DOHH2 (cell line): Measurements from ENCODE around the gene TTC7B.

Experiments used
- H3F3A ChIP-seq: fragments of 200-600 bp; sonication (generic), shearing (Covaris generic); 2 replicates; pipeline ENCODE4 v1.6.0; 2016; ENCODE audit warnings: antibody characterized with exemption, mild to moderate bottlenecking; ENCODE audit not compliant: control insufficient read depth, insufficient read depth
- H3K27ac ChIP-seq: fragments of 200-600 bp; sonication (generic); 2 replicates; pipeline ENCODE4 v1.5.1; 2014; ENCODE audit warnings: low read depth, mild to moderate bottlenecking, low read length, moderate library complexity
- H3K27me3 ChIP-seq: fragments of 200-600 bp; sonication (generic); 2 replicates; pipeline ENCODE4 v1.6.1; 2014; ENCODE audit warnings: mild to moderate bottlenecking, low read length, mixed read lengths; ENCODE audit not compliant: control insufficient read depth
- H3K36me3 ChIP-seq: fragments of 200-600 bp; sonication (generic); 2 replicates; pipeline ENCODE4 v1.6.1; 2014; ENCODE audit warnings: mild to moderate bottlenecking, low read length, moderate library complexity, mixed read lengths; ENCODE audit not compliant: control insufficient read depth
- H3K4me1 ChIP-seq: fragments of 200-600 bp; sonication (generic); 2 replicates; pipeline ENCODE4 v1.6.1; 2014; ENCODE audit warnings: mild to moderate bottlenecking, low read length, mixed read lengths; ENCODE audit not compliant: control insufficient read depth
- H3K4me2 ChIP-seq: fragments of 200-600 bp; sonication (generic); 2 replicates; pipeline ENCODE4 v1.6.0; 2014; ENCODE audit warnings: mild to moderate bottlenecking, low read length, moderate library complexity
- H3K4me3 ChIP-seq: fragments of 200-600 bp; sonication (generic); 2 replicates; pipeline ENCODE4 v1.5.1; 2014; ENCODE audit warnings: mild to moderate bottlenecking, low read length, mixed read lengths
- H3K79me2 ChIP-seq: fragments of 200-600 bp; sonication (generic); 2 replicates; pipeline ENCODE4 v1.6.1; 2014; ENCODE audit warnings: mild to moderate bottlenecking, low read length, mixed read lengths; ENCODE audit not compliant: control insufficient read depth
- H3K9me2 ChIP-seq: fragments of 200-600 bp; sonication (generic); replicated peaks from 2 replicates; pipeline ENCODE4 v1.6.1; 2014; ENCODE audit warnings: mild to moderate bottlenecking, low read length, mixed read lengths; ENCODE audit not compliant: control insufficient read depth
- H3K9me3 ChIP-seq: fragments of 200-600 bp; sonication (generic); 2 replicates; pipeline ENCODE4 v1.6.1; 2014; ENCODE audit warnings: antibody characterized with exemption, low read length, mixed read lengths; ENCODE audit not compliant: control insufficient read depth, insufficient read depth
- H4K20me1 ChIP-seq: fragments of 200-600 bp; sonication (generic); 2 replicates; pipeline ENCODE4 v1.6.0; 2014; ENCODE audit warnings: low read depth, mild to moderate bottlenecking, antibody characterized with exemption, low read length, moderate library complexity; ENCODE audit not compliant: control insufficient read depth, insufficient read depth
- EZH2phosphoT487 ChIP-seq: fragments of 200-600 bp; sonication (generic); IDR thresholded peaks from 2 replicates; pipeline ENCODE4 v1.6.1; 2017; ENCODE audit warnings: borderline replicate concordance, mild to moderate bottlenecking, antibody characterized with exemption, low read length, moderate library complexity, mixed read lengths
- TF ChIP-seq, protein P1 (sequence below): fragments of 200-600 bp; sonication (generic); IDR thresholded peaks from one replicate; pipeline ENCODE4 v1.5.1; 2014; ENCODE audit warnings: antibody characterized with exemption, mild to moderate bottlenecking, low read depth, low read length; ENCODE audit not compliant: poor library complexity, severe bottlenecking

TTC7B gene

DNA sequence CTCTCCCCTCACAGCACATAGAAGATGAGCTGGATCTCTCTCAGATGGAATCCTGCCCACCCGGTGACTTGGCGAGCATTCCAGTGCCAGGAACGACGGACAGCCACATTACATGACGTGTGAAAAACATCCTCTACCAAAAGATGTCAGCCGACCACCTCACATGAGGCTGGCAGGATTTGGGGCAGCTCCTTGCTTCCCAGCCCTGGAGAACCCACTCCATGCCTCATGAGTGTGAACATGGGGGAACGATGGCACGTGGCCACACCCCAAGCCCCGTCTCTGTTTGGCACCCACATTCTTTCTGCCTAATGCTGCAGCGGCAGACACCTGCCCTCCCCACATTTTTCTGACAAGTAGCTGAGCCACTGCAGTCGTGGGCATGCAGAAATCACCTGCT is 216.9 kb downstream of the TTC7B start:
- H3K79me2 ChIP-seq, result no peaks in the 10 kb centered on the region
- no peak overlapping the region for H3K27ac ChIP-seq
- no peak overlapping the region for H3K4me2 ChIP-seq
- H3K4me3 ChIP-seq, result no peak overlapping the region
- H4K20me1 ChIP-seq, result no peaks in the 10 kb centered on the region
- H3K9me2 ChIP-seq, result no peaks in the 10 kb centered on the region
- H3K27me3 ChIP-seq, result peaks cover 6% of the 10 kb centered on the region; the same call in 1 of the 2 replicates
- no peaks in the 10 kb centered on the region for H3K4me1 ChIP-seq
- no peaks in the 10 kb centered on the region for H3F3A ChIP-seq
- TF ChIP-seq, protein P1, sequence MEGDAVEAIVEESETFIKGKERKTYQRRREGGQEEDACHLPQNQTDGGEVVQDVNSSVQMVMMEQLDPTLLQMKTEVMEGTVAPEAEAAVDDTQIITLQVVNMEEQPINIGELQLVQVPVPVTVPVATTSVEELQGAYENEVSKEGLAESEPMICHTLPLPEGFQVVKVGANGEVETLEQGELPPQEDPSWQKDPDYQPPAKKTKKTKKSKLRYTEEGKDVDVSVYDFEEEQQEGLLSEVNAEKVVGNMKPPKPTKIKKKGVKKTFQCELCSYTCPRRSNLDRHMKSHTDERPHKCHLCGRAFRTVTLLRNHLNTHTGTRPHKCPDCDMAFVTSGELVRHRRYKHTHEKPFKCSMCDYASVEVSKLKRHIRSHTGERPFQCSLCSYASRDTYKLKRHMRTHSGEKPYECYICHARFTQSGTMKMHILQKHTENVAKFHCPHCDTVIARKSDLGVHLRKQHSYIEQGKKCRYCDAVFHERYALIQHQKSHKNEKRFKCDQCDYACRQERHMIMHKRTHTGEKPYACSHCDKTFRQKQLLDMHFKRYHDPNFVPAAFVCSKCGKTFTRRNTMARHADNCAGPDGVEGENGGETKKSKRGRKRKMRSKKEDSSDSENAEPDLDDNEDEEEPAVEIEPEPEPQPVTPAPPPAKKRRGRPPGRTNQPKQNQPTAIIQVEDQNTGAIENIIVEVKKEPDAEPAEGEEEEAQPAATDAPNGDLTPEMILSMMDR, result no peak
- TF ChIP-seq EZH2phosphoT487, result no peak
- no peaks in the 10 kb centered on the region for H3K36me3 ChIP-seq
- no peaks in the 10 kb centered on the region for H3K9me3 ChIP-seq

DNA sequence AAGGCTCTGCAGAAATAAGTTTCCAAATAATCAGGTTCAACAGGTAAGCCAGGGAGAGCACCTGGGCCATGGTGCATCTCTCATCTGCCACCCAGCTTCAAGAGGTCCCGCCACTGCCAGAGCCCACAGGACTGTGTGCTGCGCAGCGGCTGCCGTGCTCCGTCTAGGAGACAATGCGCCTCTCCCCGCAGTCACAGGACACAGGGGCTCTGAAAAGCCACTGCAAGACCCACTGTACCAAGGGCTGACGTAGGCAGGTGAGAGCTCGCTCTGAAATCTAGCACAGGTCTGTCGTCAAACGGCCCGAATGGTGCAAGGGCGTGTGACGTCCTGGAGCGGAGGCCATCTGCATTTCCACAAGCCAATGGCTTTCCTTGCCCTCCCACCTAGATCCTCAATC is 218.3 kb downstream of the TTC7B start:
- Histone ChIP-seq H3K27me3 (peaks cover 6% of the 10 kb centered on the region; the same call in 1 of the 2 replicates), H3K9me2 (no peaks in the 10 kb centered on the region), H3K9me3 (no peaks in the 10 kb centered on the region), H3K4me1 (no peaks in the 10 kb centered on the region), H3F3A (no peaks in the 10 kb centered on the region), H3K27ac (no peak overlapping the region), H3K4me2 (no peak overlapping the region), H3K79me2 (no peaks in the 10 kb centered on the region), H4K20me1 (no peaks in the 10 kb centered on the region), H3K4me3 (no peak overlapping the region), H3K36me3 (no peaks in the 10 kb centered on the region)
- TF ChIP-seq, protein P1, result no peak
- TF ChIP-seq EZH2phosphoT487, result no peak

DNA sequence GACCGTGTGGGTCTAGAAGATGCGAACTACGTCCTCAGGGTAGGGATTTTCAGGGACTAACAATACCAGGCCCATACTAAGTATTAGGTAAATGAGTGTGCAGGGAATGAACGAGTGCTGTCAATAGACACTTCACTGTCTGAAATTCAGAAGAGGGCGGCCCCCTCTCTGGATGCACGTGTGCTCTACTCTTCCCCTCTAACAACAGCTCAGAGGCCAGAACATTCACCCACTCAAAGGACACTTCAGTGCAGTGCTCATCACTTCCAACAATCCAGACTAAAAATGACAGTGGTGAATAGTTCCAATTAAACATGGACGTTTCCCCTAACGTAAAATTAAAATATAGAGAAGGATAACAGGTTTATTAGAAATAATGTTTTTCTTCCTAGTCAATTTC is 219.5 kb downstream of the TTC7B start:
- Histone ChIP-seq H3K36me3 (no peaks in the 10 kb centered on the region), H4K20me1 (no peaks in the 10 kb centered on the region), H3K9me3 (no peaks in the 10 kb centered on the region), H3K27ac (no peak overlapping the region), H3K79me2 (no peaks in the 10 kb centered on the region), H3K4me1 (no peaks in the 10 kb centered on the region), H3K4me3 (no peak overlapping the region), H3K27me3 (peaks cover 6% of the 10 kb centered on the region; the same call in 1 of the 2 replicates), H3F3A (no peaks in the 10 kb centered on the region), H3K9me2 (no peaks in the 10 kb centered on the region), H3K4me2 (no peak overlapping the region)
- no peak for TF ChIP-seq EZH2phosphoT487
- TF ChIP-seq, protein P1, result no peak
